ENCODE results near the gene KNDC1.
"Not testable (repeated sequence)": the region's sequence is repeated elsewhere in the genome, so short reads cannot be mapped to it uniquely, and the experiment has no call there.

The KNDC1 gene

GRCh38 chr10:133159950-133160825 lies at the start of gene KNDC1:
KNDC1 (plus strand) TSS chr10:133160219; CDS start chr10:133160468, 249 bp downstream.
- DNase-seq (ENCODE audit: low spot score) = peak; percentile 97

- DNase-seq (ENCODE audit: low spot score) = no peak
These were observed 49.3 kb upstream of the KNDC1 start for GRCh38 chr10:133110609-133111275.

GRCh38 chr10:133111640-133112039 lies 48.4 kb upstream of the KNDC1 start:
- not testable (repeated sequence) for DNase-seq (ENCODE audit: low spot score)

- no peak for DNase-seq (ENCODE audit: low spot score)
These were observed 46.7 kb upstream of the KNDC1 start for GRCh38 chr10:133113146-133113830.

- no peak for DNase-seq (ENCODE audit: low spot score)
These were observed 46.2 kb upstream of the KNDC1 start for GRCh38 chr10:133113847-133114246.

GRCh38 chr10:133114251-133114650 lies 45.8 kb upstream of the KNDC1 start:
- no peak for DNase-seq (ENCODE audit: low spot score)

GRCh38 chr10:133114726-133115452 lies 45.1 kb upstream of the KNDC1 start:
- DNase-seq (ENCODE audit: low spot score) = no peak

GRCh38 chr10:133115453-133115842 lies 44.6 kb upstream of the KNDC1 start:
- no peak for DNase-seq (ENCODE audit: low spot score)

GRCh38 chr10:133115976-133116375 lies 44.0 kb upstream of the KNDC1 start:
- no peak for DNase-seq (ENCODE audit: low spot score)

- DNase-seq (ENCODE audit: low spot score) = no peak
These were observed 43.6 kb upstream of the KNDC1 start for GRCh38 chr10:133116455-133116854.

GRCh38 chr10:133117036-133117687 lies 42.9 kb upstream of the KNDC1 start:
- DNase-seq (ENCODE audit: low spot score) = no peak

GRCh38 chr10:133117688-133118071 lies 42.3 kb upstream of the KNDC1 start:
- DNase-seq (ENCODE audit: low spot score) = no peak

- DNase-seq (ENCODE audit: low spot score) = no peak
These were observed 38.5 kb upstream of the KNDC1 start for GRCh38 chr10:133121479-133121878.

- no peak for DNase-seq (ENCODE audit: low spot score)
These were observed 37.7 kb upstream of the KNDC1 start for GRCh38 chr10:133122171-133122935.

GRCh38 chr10:133123050-133123745 lies 36.8 kb upstream of the KNDC1 start:
- DNase-seq (ENCODE audit: low spot score) = no peak

GRCh38 chr10:133123746-133124356 lies 36.2 kb upstream of the KNDC1 start:
- no peak for DNase-seq (ENCODE audit: low spot score)

- DNase-seq (ENCODE audit: low spot score) = peak; percentile 92
These were observed 35.4 kb upstream of the KNDC1 start for GRCh38 chr10:133124357-133125211.

- DNase-seq (ENCODE audit: low spot score) = peak; percentile 4
These were observed 34.1 kb upstream of the KNDC1 start for GRCh38 chr10:133125901-133126300.
